Measurements from ENCODE around the gene PRTFDC1. TPM values are rescaled to one million over a fixed set of nuclear protein-coding genes. Genes with fewer than 3 reads are reported as not detected.
A peak's percentile ranks its signal among the peaks of the same experiment; 100 is the strongest.

PRTFDC1 gene
- total and polyA plus RNA-seq, 2 donors (not counting 1 experiment from before 2014, with no cell fraction given) = 26.9 to 32.7 TPM

DNA sequence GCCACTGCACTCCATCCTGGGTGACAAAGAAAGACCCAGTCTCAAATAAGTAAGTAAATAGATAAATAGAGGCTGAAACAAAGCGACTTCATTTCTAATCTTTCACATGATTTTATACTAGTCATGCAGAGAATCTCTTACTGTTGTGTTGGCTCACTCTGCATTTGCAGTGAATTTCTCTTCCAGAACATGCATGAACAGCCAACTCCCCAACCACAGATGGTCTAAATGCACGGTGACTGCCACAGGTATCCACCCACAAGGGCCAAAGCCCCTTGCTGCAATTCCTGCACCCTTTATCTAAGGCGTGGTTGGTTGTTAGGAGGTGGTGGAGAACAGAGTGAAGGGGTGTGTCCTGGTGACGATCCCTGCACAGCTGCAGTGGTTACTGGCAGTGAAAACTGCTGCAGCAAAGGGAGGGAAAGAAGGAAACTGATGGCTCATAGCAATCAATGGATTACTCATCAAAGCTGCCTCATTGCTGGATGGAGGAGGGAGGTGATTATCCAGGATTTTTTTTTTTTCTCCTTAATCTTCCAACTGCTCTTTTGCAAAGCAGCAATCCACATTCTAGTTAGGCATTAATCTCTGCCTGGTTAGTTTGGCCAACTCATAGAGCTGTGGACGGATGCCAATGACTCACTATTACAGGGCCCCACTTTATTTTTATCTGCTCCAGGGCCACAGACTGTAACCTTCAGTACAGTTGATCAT lies 50.6 kb downstream of the PRTFDC1 start:
- H3K36me3 ChIP-seq (ENCODE audit: control insufficient read depth, insufficient read depth, low read length) = no peaks in the 10 kb centered on the region
- peak overlapping the region; percentile 67 for H3K4me2 ChIP-seq (ENCODE audit: extremely low read depth, insufficient read depth, low read length)
- H3K4me1 ChIP-seq (ENCODE audit: control insufficient read depth, extremely low read depth, insufficient read depth, low read length) = peaks cover 10% of the 10 kb centered on the region
- H4K20me1 ChIP-seq (ENCODE audit: control insufficient read depth, extremely low read depth, insufficient read depth, low read length) = no peaks in the 10 kb centered on the region
- no peak overlapping the region for H3K9ac ChIP-seq (ENCODE audit: insufficient read depth, low read length)
- H3K79me2 ChIP-seq (ENCODE audit: control insufficient read depth, insufficient read depth, low read length) = no peaks in the 10 kb centered on the region
- DNase-seq (ENCODE audit: low read depth in 2 of 2) = peak; percentile 98
- H3K4me3 ChIP-seq (replicated peaks in 1 of 4; ENCODE audit: control extremely low read depth in 1 of 4, insufficient read depth in 1 of 4, low read depth in 3 of 4, low read length in 4 of 4) = no peak overlapping the region
- H3K9me3 ChIP-seq (ENCODE audit: control insufficient read depth, insufficient read depth, low read depth, low read length) = no peaks in the 10 kb centered on the region
- TF ChIP-seq EZH2 (IDR thresholded peaks at IDR 0.05; ENCODE audit: low read length, missing control alignments) = no peak
- TF ChIP-seq, protein P1, sequence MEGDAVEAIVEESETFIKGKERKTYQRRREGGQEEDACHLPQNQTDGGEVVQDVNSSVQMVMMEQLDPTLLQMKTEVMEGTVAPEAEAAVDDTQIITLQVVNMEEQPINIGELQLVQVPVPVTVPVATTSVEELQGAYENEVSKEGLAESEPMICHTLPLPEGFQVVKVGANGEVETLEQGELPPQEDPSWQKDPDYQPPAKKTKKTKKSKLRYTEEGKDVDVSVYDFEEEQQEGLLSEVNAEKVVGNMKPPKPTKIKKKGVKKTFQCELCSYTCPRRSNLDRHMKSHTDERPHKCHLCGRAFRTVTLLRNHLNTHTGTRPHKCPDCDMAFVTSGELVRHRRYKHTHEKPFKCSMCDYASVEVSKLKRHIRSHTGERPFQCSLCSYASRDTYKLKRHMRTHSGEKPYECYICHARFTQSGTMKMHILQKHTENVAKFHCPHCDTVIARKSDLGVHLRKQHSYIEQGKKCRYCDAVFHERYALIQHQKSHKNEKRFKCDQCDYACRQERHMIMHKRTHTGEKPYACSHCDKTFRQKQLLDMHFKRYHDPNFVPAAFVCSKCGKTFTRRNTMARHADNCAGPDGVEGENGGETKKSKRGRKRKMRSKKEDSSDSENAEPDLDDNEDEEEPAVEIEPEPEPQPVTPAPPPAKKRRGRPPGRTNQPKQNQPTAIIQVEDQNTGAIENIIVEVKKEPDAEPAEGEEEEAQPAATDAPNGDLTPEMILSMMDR (conservative IDR thresholded peaks at IDR 0.05 in 1 of 2, IDR thresholded peaks at IDR 0.05 in 1 of 2; ENCODE audit: low read depth in 1 of 2, low read length in 2 of 2) = no peak
- no peaks in the 10 kb centered on the region for H3K27me3 ChIP-seq (ENCODE audit: control insufficient read depth, insufficient read depth, low read length)
- peak overlapping the region; percentile 76 for H3K27ac ChIP-seq (ENCODE audit: insufficient read depth, low read length)
- H2AFZ ChIP-seq (ENCODE audit: low read length) = no peak overlapping the region

DNA sequence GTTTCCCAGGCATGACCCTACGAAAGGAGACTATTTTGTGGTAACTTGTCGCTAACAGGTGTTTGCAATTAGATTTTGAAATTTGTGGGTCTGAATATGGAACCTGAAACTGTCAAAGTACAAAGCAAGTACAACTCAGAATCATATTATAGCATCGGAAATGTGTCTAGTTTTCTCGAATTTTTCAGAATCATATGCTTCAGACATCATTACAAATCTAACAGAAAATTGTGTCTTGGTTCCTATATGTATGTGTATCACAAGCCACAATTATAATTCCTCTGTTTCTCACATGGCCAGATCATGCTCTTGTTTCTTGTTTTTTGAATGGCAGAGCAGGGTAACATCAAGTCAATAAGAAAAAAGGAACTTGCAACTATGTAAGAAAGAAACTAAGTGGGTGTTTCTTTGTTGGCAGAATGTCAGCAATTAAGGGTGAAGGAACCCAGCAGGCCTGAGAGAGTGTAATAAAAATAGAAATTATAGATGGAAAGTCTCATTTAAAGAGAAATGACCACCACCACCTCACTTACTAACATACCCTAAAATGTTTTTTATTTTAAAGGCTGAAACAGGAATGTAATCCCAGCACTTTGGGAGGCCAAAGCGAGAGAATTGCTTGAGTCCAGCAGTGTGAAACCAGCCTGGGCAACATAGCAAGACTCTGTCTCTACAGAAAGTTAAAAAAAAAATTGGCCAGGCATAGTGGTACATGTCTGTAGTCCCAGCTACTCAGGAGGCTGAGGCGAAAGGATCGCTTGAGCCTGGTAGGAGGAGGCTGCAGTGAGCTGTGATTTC lies 51.3 kb downstream of the PRTFDC1 start:
- peaks cover 10% of the 10 kb centered on the region for H3K4me1 ChIP-seq (ENCODE audit: control insufficient read depth, extremely low read depth, insufficient read depth, low read length)
- H3K27me3 ChIP-seq (ENCODE audit: control insufficient read depth, insufficient read depth, low read length) = no peaks in the 10 kb centered on the region
- no peaks in the 10 kb centered on the region for H3K9me3 ChIP-seq (ENCODE audit: control insufficient read depth, insufficient read depth, low read depth, low read length)
- H4K20me1 ChIP-seq (ENCODE audit: control insufficient read depth, extremely low read depth, insufficient read depth, low read length) = no peaks in the 10 kb centered on the region
- no peaks in the 10 kb centered on the region for H3K79me2 ChIP-seq (ENCODE audit: control insufficient read depth, insufficient read depth, low read length)
- H2AFZ ChIP-seq (ENCODE audit: low read length) = no peak overlapping the region
- no peak overlapping the region for H3K9ac ChIP-seq (ENCODE audit: insufficient read depth, low read length)
- peak overlapping the region; percentile 76 for H3K27ac ChIP-seq (ENCODE audit: insufficient read depth, low read length)
- H3K4me3 ChIP-seq (replicated peaks in 1 of 4; ENCODE audit: control extremely low read depth in 1 of 4, insufficient read depth in 1 of 4, low read depth in 3 of 4, low read length in 4 of 4) = no peak overlapping the region
- DNase-seq (ENCODE audit: low read depth in 2 of 2) = no peak
- H3K36me3 ChIP-seq (ENCODE audit: control insufficient read depth, insufficient read depth, low read length) = no peaks in the 10 kb centered on the region
- peak overlapping the region; percentile 67 for H3K4me2 ChIP-seq (ENCODE audit: extremely low read depth, insufficient read depth, low read length)
- no peak for TF ChIP-seq EZH2 (IDR thresholded peaks at IDR 0.05; ENCODE audit: low read length, missing control alignments)
- TF ChIP-seq, protein P1 (conservative IDR thresholded peaks at IDR 0.05 in 1 of 2, IDR thresholded peaks at IDR 0.05 in 1 of 2; ENCODE audit: low read depth in 1 of 2, low read length in 2 of 2) = no peak

DNA sequence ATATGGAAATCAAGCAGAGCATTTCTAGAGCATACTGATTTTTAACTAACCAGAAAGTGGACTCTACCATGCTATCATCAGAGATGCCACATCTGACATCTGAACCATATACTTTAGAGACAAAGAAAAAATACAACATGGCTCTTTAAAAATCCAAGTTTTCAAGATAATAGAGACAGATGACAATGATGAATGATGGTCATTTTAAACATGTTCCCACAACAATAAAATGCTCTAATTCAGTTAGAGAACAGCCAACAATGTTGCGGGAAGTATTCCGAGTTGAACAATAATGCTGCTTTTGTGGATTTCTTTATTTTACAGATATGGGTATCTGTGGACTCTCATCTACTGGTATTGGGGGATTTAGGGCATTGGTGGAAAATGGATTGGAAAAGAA lies 52.8 kb downstream of the PRTFDC1 start:
- Histone ChIP-seq H2AFZ (ENCODE audit: low read length) (no peak overlapping the region), H3K79me2 (ENCODE audit: control insufficient read depth, insufficient read depth, low read length) (no peaks in the 10 kb centered on the region), H3K27me3 (ENCODE audit: control insufficient read depth, insufficient read depth, low read length) (no peaks in the 10 kb centered on the region), H4K20me1 (ENCODE audit: control insufficient read depth, extremely low read depth, insufficient read depth, low read length) (no peaks in the 10 kb centered on the region), H3K4me2 (ENCODE audit: extremely low read depth, insufficient read depth, low read length) (no peak overlapping the region), H3K9me3 (ENCODE audit: control insufficient read depth, insufficient read depth, low read depth, low read length) (no peaks in the 10 kb centered on the region), H3K4me3 (replicated peaks in 1 of 4; ENCODE audit: control extremely low read depth in 1 of 4, insufficient read depth in 1 of 4, low read depth in 3 of 4, low read length in 4 of 4) (no peak overlapping the region), H3K4me1 (ENCODE audit: control insufficient read depth, extremely low read depth, insufficient read depth, low read length) (peaks cover 13% of the 10 kb centered on the region), H3K9ac (ENCODE audit: insufficient read depth, low read length) (no peak overlapping the region), H3K27ac (ENCODE audit: insufficient read depth, low read length) (no peak overlapping the region), H3K36me3 (ENCODE audit: control insufficient read depth, insufficient read depth, low read length) (no peaks in the 10 kb centered on the region)
- TF ChIP-seq, protein P1 (conservative IDR thresholded peaks at IDR 0.05 in 1 of 2, IDR thresholded peaks at IDR 0.05 in 1 of 2; ENCODE audit: low read depth in 1 of 2, low read length in 2 of 2) = no peak
- no peak for TF ChIP-seq EZH2 (IDR thresholded peaks at IDR 0.05; ENCODE audit: low read length, missing control alignments)
- DNase-seq (ENCODE audit: low read depth in 2 of 2) = no peak
